IMR-90 (cell line): ENCODE measurements around the gene LTBP2. TPM values are rescaled to one million over a fixed set of nuclear protein-coding genes. Genes with fewer than 3 reads are reported as not detected.
A peak's percentile ranks its signal among the peaks of the same experiment; 100 is the strongest.

Source experiments
- ATAC-seq: fragments of 200-7000 bp; cut with Tn5 transposase; 2 replicates; pipeline ENCODE4 v1.9.1; 2020; ENCODE audit warnings: low read depth, mild to moderate bottlenecking, moderate library complexity
- BruUV-seq: library from RNA; stranded (reverse); fragments of 400-500 nt; replicated peaks from 2 replicates; lab custom pipeline; 2021; lab: Mats Ljungman, UMichigan
- CTCF ChIA-PET: fragments of 300-600 bp; formaldehyde crosslinking; extraction: SDS; loops from one replicate; lab custom pipeline; 2021; ENCODE audit warnings: antibody characterized with exemption; lab: Yijun Ruan, JAX
- POLR2A ChIA-PET: fragments of 300-600 bp; sonication (Branson Sonifier 250); formaldehyde crosslinking; loops from one replicate; lab custom pipeline; 2022; ENCODE audit warnings: antibody characterized with exemption; ENCODE audit not compliant: unreplicated experiment; lab: Charles Lee
- DNase-seq: peaks from one replicate; pipeline ENCODE4 v3.0.0; 2013
- H2AFZ ChIP-seq: replicated peaks from 2 replicates; pipeline ENCODE3; 2013; ENCODE audit warnings: low read length, mild to moderate bottlenecking; ENCODE audit not compliant: poor library complexity
- H2AK5ac ChIP-seq: 2 replicates; pipeline ENCODE4 v1.6.1; 2013; ENCODE audit warnings: low read depth, low read length, inconsistent platforms
- H2AK9ac ChIP-seq: replicated peaks from 2 replicates; pipeline ENCODE3; 2013; ENCODE audit warnings: mild to moderate bottlenecking, low read depth, low read length, moderate library complexity; ENCODE audit not compliant: poor library complexity
- H2BK120ac ChIP-seq: 2 replicates; pipeline ENCODE4 v1.6.1; 2013; ENCODE audit warnings: low read depth, low read length, inconsistent platforms
- H2BK15ac ChIP-seq: 3 replicates; pipeline ENCODE4 v1.6.1; 2013; ENCODE audit warnings: low read depth, low read length, inconsistent platforms
- H2BK20ac ChIP-seq: 2 replicates; pipeline ENCODE4 v1.6.1; 2013; ENCODE audit warnings: low read depth, mild to moderate bottlenecking, inconsistent platforms, low read length, moderate library complexity
- H2BK5ac ChIP-seq: 2 replicates; pipeline ENCODE4 v1.6.1; 2013; ENCODE audit warnings: mild to moderate bottlenecking, low read depth, low read length, inconsistent platforms; ENCODE audit not compliant: poor library complexity, severe bottlenecking
- H3K14ac ChIP-seq: replicated peaks from 2 replicates; pipeline ENCODE4 v1.6.1; 2013; ENCODE audit warnings: low read depth, low read length, inconsistent platforms
- H3K18ac ChIP-seq: 2 replicates; pipeline ENCODE4 v1.6.1; 2013; ENCODE audit warnings: low read depth, low read length, control low read depth
- H3K23ac ChIP-seq: 2 replicates; pipeline ENCODE4 v1.6.1; 2013; ENCODE audit warnings: low read depth, low read length, inconsistent platforms
- H3K27ac ChIP-seq: 2 replicates; pipeline ENCODE4 v1.5.1; 2013; ENCODE audit warnings: mild to moderate bottlenecking, control low read depth, low read length; ENCODE audit not compliant: insufficient read depth
- H3K27me3 ChIP-seq: 2 replicates; pipeline ENCODE4 v1.6.1; 2013; ENCODE audit warnings: low read length; ENCODE audit not compliant: control insufficient read depth, insufficient read depth
- H3K36me3 ChIP-seq: 2 replicates; pipeline ENCODE4 v1.6.1; 2013; ENCODE audit warnings: low read length, mixed read lengths; ENCODE audit not compliant: control insufficient read depth, insufficient read depth
- H3K4ac ChIP-seq: 2 replicates; pipeline ENCODE4 v1.6.1; 2013; ENCODE audit warnings: low read depth, low read length, inconsistent platforms
- H3K4me1 ChIP-seq: 2 replicates; pipeline ENCODE4 v1.6.1; 2013; ENCODE audit warnings: low read length, mixed read lengths; ENCODE audit not compliant: control insufficient read depth, insufficient read depth
- H3K4me2 ChIP-seq: 2 replicates; pipeline ENCODE4 v1.6.1; 2013; ENCODE audit warnings: low read depth, mild to moderate bottlenecking, control low read depth, low read length, moderate library complexity
- H3K4me3 ChIP-seq: 2 replicates; pipeline ENCODE4 v1.5.1; 2013; ENCODE audit warnings: low read depth, mild to moderate bottlenecking, control low read depth, low read length, moderate library complexity; ENCODE audit not compliant: insufficient read depth
- H3K56ac ChIP-seq: 2 replicates; pipeline ENCODE4 v1.6.1; 2013; ENCODE audit warnings: low read length, inconsistent platforms; ENCODE audit not compliant: insufficient read depth; ENCODE audit errors: extremely low read depth
- H3K79me1 ChIP-seq, 2 experiments: 2 replicates each; pipeline ENCODE4 v1.6.1; 2013; ENCODE audit warnings: low read length in 2 of 2, inconsistent platforms in 1 of 2, low read depth in 1 of 2
- H3K9ac ChIP-seq: 2 replicates; pipeline ENCODE4 v1.6.1; 2013; ENCODE audit warnings: low read depth, low read length, control low read depth
- H3K9me1 ChIP-seq: 2 replicates; pipeline ENCODE4 v1.6.1; 2013; ENCODE audit warnings: low read length, inconsistent platforms; ENCODE audit not compliant: insufficient read depth
- H3K9me3 ChIP-seq: 2 replicates; pipeline ENCODE4 v1.6.1; 2013; ENCODE audit warnings: low read length; ENCODE audit not compliant: control insufficient read depth, insufficient read depth
- H4K20me1 ChIP-seq: 2 replicates; pipeline ENCODE4 v1.6.1; 2013; ENCODE audit warnings: low read length, inconsistent platforms; ENCODE audit not compliant: insufficient read depth
- H4K5ac ChIP-seq: 2 replicates; pipeline ENCODE4 v1.6.1; 2013; ENCODE audit warnings: mild to moderate bottlenecking, low read depth, low read length, control low read depth
- H4K8ac ChIP-seq, 2 experiments: 2 replicates each; pipeline ENCODE4 v1.6.1; 2013; ENCODE audit warnings: low read depth in 2 of 2, low read length in 2 of 2, control low read depth in 1 of 2, inconsistent platforms in 1 of 2
- H4K91ac ChIP-seq: 2 replicates; pipeline ENCODE4 v1.6.1; 2013; ENCODE audit warnings: low read depth, low read length, inconsistent platforms; ENCODE audit not compliant: insufficient read depth
- CEBPB ChIP-seq: IDR thresholded peaks from 2 replicates; pipeline ENCODE4 v1.6.1; 2012; ENCODE audit warnings: low read depth, low read length, improper control_type of control experiment
- CHD1 ChIP-seq: IDR thresholded peaks from 2 replicates; pipeline ENCODE4 v1.6.1; 2012; ENCODE audit warnings: low read depth, low read length, improper control_type of control experiment
- FOS ChIP-seq: fragments of 150-350 bp; IDR thresholded peaks from 2 replicates; pipeline ENCODE4 v1.6.1; 2016; ENCODE audit warnings: low read depth, low read length
- MAFK ChIP-seq: IDR thresholded peaks from 2 replicates; pipeline ENCODE4 v1.6.1; 2012; ENCODE audit warnings: low read depth, low read length, improper control_type of control experiment
- MAZ ChIP-seq: IDR thresholded peaks from 2 replicates; pipeline ENCODE4 v1.6.1; 2012; ENCODE audit warnings: low read depth, mild to moderate bottlenecking, low read length, improper control_type of control experiment, moderate library complexity, borderline replicate concordance
- MXI1 ChIP-seq: IDR thresholded peaks from 2 replicates; pipeline ENCODE4 v1.6.1; 2012; ENCODE audit warnings: low read depth, mild to moderate bottlenecking, low read length, moderate library complexity, borderline replicate concordance
- NFE2L2 ChIP-seq: fragments of 150-350 bp; IDR thresholded peaks from 2 replicates; pipeline ENCODE4 v1.6.1; 2016; ENCODE audit warnings: low read depth, mild to moderate bottlenecking, low read length
- POLR2A ChIP-seq: IDR thresholded peaks from 2 replicates; pipeline ENCODE4 v1.6.1; 2012; ENCODE audit warnings: mild to moderate bottlenecking, low read depth, low read length
- RAD21 ChIP-seq: IDR thresholded peaks from 2 replicates; pipeline ENCODE4 v1.6.1; 2012; ENCODE audit warnings: low read length, improper control_type of control experiment
- RCOR1 ChIP-seq: IDR thresholded peaks from 2 replicates; pipeline ENCODE4 v1.6.1; 2012; ENCODE audit warnings: mild to moderate bottlenecking, low read length, improper control_type of control experiment; ENCODE audit not compliant: insufficient replicate concordance
- RFX5 ChIP-seq: IDR thresholded peaks from 2 replicates; pipeline ENCODE4 v1.8.0; 2012; ENCODE audit warnings: low read depth, mild to moderate bottlenecking, low read length, moderate library complexity
- SMC3 ChIP-seq: fragments of 150-350 bp; IDR thresholded peaks from 2 replicates; pipeline ENCODE4 v1.6.1; 2016; ENCODE audit warnings: low read depth, mild to moderate bottlenecking, antibody characterized with exemption, low read length, moderate library complexity
- WGBS, 2 experiments: methylation state at CpG; one replicate each; pipeline versions ENCODE4 v1.1.5 to v1.1.7; 2013; ENCODE audit warnings: missing lambda C conversion rate in 2 of 2; ENCODE audit not compliant: insufficient read length in 1 of 2; ENCODE audit errors: extremely low coverage in 2 of 2; 5-methylcytosine and 5-hydroxymethylcytosine counted together
- dilution Hi-C: fragments of 300-500 bp; cut with HindIII; formaldehyde crosslinking; loops from one replicate; pipeline ENCODE4 v1.14.3; 2018; ENCODE audit warnings: low sequenced_read_pairs; ENCODE audit not compliant: unreplicated experiment
- in situ Hi-C: fragments of 300-500 bp; cut with MboI; formaldehyde crosslinking; loops from 3 replicates; pipeline ENCODE4 v1.14.3; 2019; ENCODE audit warnings: low sequenced_read_pairs, inconsistent platforms, mixed read lengths
- intact Hi-C: fragments of 100-400 bp; cut with micrococcal nuclease; formaldehyde crosslinking; loops from 2 replicates; pipeline ENCODE4 v1.10.0; 2022
- polyA plus RNA-seq, 3 experiments: library from polyadenylated mRNA; depleted of rRNA; stranded (reverse); fragments of >200 nt; gene quantifications; 2 replicates each; pipeline ENCODE4 v1.2.3, GENCODE V29; 2012; ENCODE audit warnings: low replicate concordance in 1 of 3
- total RNA-seq: library from RNA; depleted of rRNA; stranded (reverse); fragments of >200 nt; gene quantifications from 2 replicates; pipeline ENCODE4 v1.2.3, GENCODE V29; 2012
- TF ChIP-seq, protein P1 (sequence below): conservative IDR thresholded peaks from 2 replicates; pipeline ENCODE4 v1.5.1; 2012; ENCODE audit warnings: mild to moderate bottlenecking, low read depth, low read length, improper control_type of control experiment
- TF ChIP-seq, protein P2 (sequence below): fragments of 150-350 bp; IDR thresholded peaks from 2 replicates; pipeline ENCODE4 v1.6.1; 2017; ENCODE audit warnings: mild to moderate bottlenecking, antibody characterized with exemption, low read length, low read depth

LTBP2 gene
- total and polyA plus RNA-seq, 2 of the 4 experiments (the other 2 are of a cell fraction): 23.8 to 79.3 TPM

DNA sequence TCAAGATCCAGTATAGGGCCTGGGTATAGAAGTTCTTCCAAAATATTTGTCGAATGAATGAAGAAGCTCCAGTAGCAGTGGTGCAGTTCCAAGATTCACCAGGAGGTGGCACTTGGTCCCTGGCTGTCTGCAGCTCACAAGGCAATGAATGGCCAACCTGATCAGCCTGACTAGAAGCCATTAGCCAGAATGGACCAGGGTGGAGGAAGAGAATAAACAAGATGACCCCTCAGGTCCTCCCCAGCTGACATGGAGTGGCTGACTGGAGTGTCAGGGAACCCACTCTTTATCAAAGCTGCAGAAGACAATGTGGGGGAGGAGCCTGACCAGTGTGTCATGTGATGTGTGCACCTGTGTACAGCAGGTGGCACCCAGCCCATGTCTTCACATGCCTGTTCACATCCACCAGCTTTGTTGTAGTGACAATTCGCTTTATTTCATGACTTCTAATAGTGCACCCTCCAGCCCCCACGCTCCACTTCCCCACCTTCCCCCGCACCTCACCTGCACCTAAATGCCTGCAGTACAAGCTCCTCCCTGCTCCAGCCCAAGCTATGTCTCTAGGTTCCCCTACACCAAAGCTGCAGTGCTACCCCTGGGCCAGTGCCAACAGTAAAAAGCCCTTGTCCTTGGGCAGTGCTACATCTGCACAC is 3.0 kb downstream of the LTBP2 start (continued):
- TF ChIP-seq RFX5 (no peak), POLR2A (peak; percentile 60; the same call in 1 of the 2 replicates), RCOR1 (no peak)

DNA sequence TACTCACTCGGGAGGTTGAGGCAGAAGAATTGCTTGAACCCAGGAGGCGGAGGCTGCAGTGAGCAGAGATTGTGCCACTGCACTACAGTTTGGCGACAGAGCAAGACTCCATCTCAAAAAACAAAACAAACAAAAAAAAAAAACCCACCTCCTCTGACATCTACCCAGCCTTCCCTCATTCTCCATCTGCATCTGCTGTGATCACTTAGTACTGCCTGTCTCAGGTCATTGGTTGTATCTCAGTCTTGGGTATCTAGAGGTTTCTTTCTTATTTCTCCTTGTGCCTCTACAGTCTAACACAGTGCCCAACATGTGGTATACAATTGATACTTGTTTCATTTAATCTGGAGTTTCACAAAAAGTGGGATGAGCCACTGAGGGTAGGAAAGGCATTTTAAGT is 5.3 kb downstream of the LTBP2 start:
- H3K27ac ChIP-seq: peak overlapping the region; percentile 80; the same call in 1 of the 2 replicates
- peak overlapping the region; percentile 94 for H2BK120ac ChIP-seq
- no peak overlapping the region for H2AFZ ChIP-seq
- WGBS, 2 experiments: no CpG with 5 or more reads among the region's 3 CpGs
- H3K4me2 ChIP-seq: peak overlapping the region; percentile 32
- peak overlapping the region; percentile 82 to 93 for H4K8ac ChIP-seq
- H4K91ac ChIP-seq: peak overlapping the region; percentile 80
- peak overlapping the region; percentile 90 for H3K14ac ChIP-seq
- peaks cover 23 to 73% of the 10 kb centered on the region in 2 experiments; a peak in 3 of 4 replicates for H3K79me1 ChIP-seq
- peak overlapping the region; percentile 85 for H2BK5ac ChIP-seq
- H2BK15ac ChIP-seq: peak overlapping the region; percentile 99; the same call in 2 of the 3 replicates
- ATAC-seq (no peak), DNase-seq (no peak)
- peak overlapping the region; percentile 92 for H2AK5ac ChIP-seq
- H3K18ac ChIP-seq: peak overlapping the region; percentile 80
- peak overlapping the region; percentile 2; the same call in 1 of the 2 replicates for H3K56ac ChIP-seq
- H3K4ac ChIP-seq: peak overlapping the region; percentile 96
- in situ Hi-C loops (loop anchor here (5.0 kb wide), 2 partner anchors 104 to 191 kb away; no protein-coding TSS in a partner anchor), dilution Hi-C loops (no loop called here), intact Hi-C loops (loop anchor here (5.0 to 10.0 kb wide), 2 partner anchors 34 to 278 kb away; partner anchors contain the start of gene DLST)
- no peak overlapping the region for H2AK9ac ChIP-seq
- peaks cover 25% of the 10 kb centered on the region for H3K9me1 ChIP-seq
- POLR2A ChIA-PET: interaction anchor here (0.6 kb wide), 1 partner anchor 106 kb away, joined by 3 read pairs; no protein-coding TSS in a partner anchor
- H3K4me1 ChIP-seq: peaks cover 35% of the 10 kb centered on the region
- CTCF ChIA-PET: no interaction called here
- BruUV-seq: no TSS peak
- H3K36me3 ChIP-seq: peaks cover 7% of the 10 kb centered on the region; the same call in 1 of the 2 replicates
- H3K4me3 ChIP-seq: no peak overlapping the region
- H4K20me1 ChIP-seq: peaks cover 11% of the 10 kb centered on the region; the same call in 1 of the 2 replicates
- H4K5ac ChIP-seq: peak overlapping the region; percentile 75
- peak overlapping the region; percentile 88 for H2BK20ac ChIP-seq
- peak overlapping the region; percentile 34; the same call in 1 of the 2 replicates for H3K9ac ChIP-seq
- H3K9me3 ChIP-seq: no peaks in the 10 kb centered on the region
- H3K23ac ChIP-seq: peak overlapping the region; percentile 95
- H3K27me3 ChIP-seq: no peaks in the 10 kb centered on the region
- TF ChIP-seq MAZ: no peak
- TF ChIP-seq RFX5: no peak
- TF ChIP-seq FOS: no peak
- no peak for TF ChIP-seq MAFK
- TF ChIP-seq SMC3: no peak
- TF ChIP-seq NFE2L2: no peak
- TF ChIP-seq, protein P1, sequence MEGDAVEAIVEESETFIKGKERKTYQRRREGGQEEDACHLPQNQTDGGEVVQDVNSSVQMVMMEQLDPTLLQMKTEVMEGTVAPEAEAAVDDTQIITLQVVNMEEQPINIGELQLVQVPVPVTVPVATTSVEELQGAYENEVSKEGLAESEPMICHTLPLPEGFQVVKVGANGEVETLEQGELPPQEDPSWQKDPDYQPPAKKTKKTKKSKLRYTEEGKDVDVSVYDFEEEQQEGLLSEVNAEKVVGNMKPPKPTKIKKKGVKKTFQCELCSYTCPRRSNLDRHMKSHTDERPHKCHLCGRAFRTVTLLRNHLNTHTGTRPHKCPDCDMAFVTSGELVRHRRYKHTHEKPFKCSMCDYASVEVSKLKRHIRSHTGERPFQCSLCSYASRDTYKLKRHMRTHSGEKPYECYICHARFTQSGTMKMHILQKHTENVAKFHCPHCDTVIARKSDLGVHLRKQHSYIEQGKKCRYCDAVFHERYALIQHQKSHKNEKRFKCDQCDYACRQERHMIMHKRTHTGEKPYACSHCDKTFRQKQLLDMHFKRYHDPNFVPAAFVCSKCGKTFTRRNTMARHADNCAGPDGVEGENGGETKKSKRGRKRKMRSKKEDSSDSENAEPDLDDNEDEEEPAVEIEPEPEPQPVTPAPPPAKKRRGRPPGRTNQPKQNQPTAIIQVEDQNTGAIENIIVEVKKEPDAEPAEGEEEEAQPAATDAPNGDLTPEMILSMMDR: no peak
- TF ChIP-seq, protein P2, sequence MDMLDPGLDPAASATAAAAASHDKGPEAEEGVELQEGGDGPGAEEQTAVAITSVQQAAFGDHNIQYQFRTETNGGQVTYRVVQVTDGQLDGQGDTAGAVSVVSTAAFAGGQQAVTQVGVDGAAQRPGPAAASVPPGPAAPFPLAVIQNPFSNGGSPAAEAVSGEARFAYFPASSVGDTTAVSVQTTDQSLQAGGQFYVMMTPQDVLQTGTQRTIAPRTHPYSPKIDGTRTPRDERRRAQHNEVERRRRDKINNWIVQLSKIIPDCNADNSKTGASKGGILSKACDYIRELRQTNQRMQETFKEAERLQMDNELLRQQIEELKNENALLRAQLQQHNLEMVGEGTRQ: no peak
- no peak for TF ChIP-seq CEBPB
- no peak for TF ChIP-seq CHD1
- TF ChIP-seq RAD21: no peak
- TF ChIP-seq MXI1: no peak
